Naive thymus-derived CD8-positive, alpha-beta T cell (primary cell): ENCODE data around the gene TTC22. TPM values are rescaled to one million over a fixed set of nuclear protein-coding genes. Genes with fewer than 3 reads are reported as not detected.

Experiments
- ATAC-seq, 2 donors: fragments of 150-1000 bp; cut with Tn5 transposase in 1 of 2; sonication (Bioruptor Pico), chemical (Tn5 transposase) in 1 of 2; 1 replicate in 1 of 2; 2 replicates in 1 of 2; pipeline ENCODE4 v1.10.0; 2021; ENCODE audit warnings: mild to moderate bottlenecking in 2 of 2, moderate library complexity in 2 of 2
- POLR2A ChIA-PET: fragments of 350-600 bp; sonication (Branson Sonifier 250); formaldehyde crosslinking; loops from one replicate; lab custom pipeline; 2021; ENCODE audit warnings: antibody characterized with exemption; lab: Charles Lee
- DNase-seq, 10 donors: peaks; one replicate each; pipeline versions ENCODE4 v3.0.0 to v3.0.0-alpha.2; 2020 to 2022
- H3K27ac Mint-ChIP-seq, 10 donors: one replicate each; pipeline ENCODE4 v1.8.0; 2020 to 2022; ENCODE audit warnings: mild to moderate bottlenecking in 10 of 10, mixed read lengths in 10 of 10, moderate library complexity in 4 of 10, inconsistent platforms in 1 of 10
- H3K27me3 Mint-ChIP-seq, 5 donors: one replicate each; pipeline ENCODE4 v1.8.0; 2021 to 2022; ENCODE audit warnings: mixed read lengths in 5 of 5
- H3K36me3 Mint-ChIP-seq, 3 donors: one replicate each; pipeline ENCODE4 v1.8.0; 2020 to 2022; ENCODE audit warnings: mixed read lengths in 3 of 3, mild to moderate bottlenecking in 2 of 3, inconsistent platforms in 1 of 3
- H3K4me1 Mint-ChIP-seq, 4 donors: one replicate each; pipeline ENCODE4 v1.8.0; 2021 to 2022; ENCODE audit warnings: mixed read lengths in 4 of 4
- H3K4me3 Mint-ChIP-seq, 10 donors: one replicate each; pipeline ENCODE4 v1.8.0; 2020 to 2022; ENCODE audit warnings: mild to moderate bottlenecking in 10 of 10, mixed read lengths in 10 of 10, moderate library complexity in 6 of 10, inconsistent platforms in 1 of 10
- H3K9me3 Mint-ChIP-seq, 9 donors: one replicate each; pipeline ENCODE4 v1.8.0; 2020 to 2022; ENCODE audit warnings: mixed read lengths in 9 of 9, mild to moderate bottlenecking in 3 of 9, inconsistent platforms in 1 of 9, moderate library complexity in 1 of 9
- polyA plus RNA-seq, 3 donors: library from polyadenylated mRNA; unstranded; fragments of 300-500 nt; fragmentation: Illumina TruSeq; gene quantifications; one replicate each; pipeline ENCODE4 v1.2.3, GENCODE V29; 2021
- total RNA-seq, 8 experiments: library from RNA in 2 of 8; stranded (reverse) in 2 of 8; gene quantifications; one replicate each; pipeline ENCODE4 v1.2.3 and lab custom pipeline; 2021 to 2026

The TTC22 gene
- total and polyA plus RNA-seq, 5 experiments from 2014 or later, result 1.7 to 12.6 (median 3.2) TPM

GRCh38 chr1:54748094-54748835 lies 52.9 kb downstream of the TTC22 start:
- no peak overlapping the region for H3K4me3 Mint-ChIP-seq
- no peak overlapping the region for H3K27ac Mint-ChIP-seq
- ATAC-seq (no peak), DNase-seq (no peak)
- H3K9me3 Mint-ChIP-seq, result no peaks in the 10 kb centered on the region
- no peaks in the 10 kb centered on the region for H3K4me1 Mint-ChIP-seq
- POLR2A ChIA-PET, result no interaction called here
- H3K36me3 Mint-ChIP-seq, result peaks cover 0 to 3% (median 0%) of the 10 kb centered on the region in 3 donors
- H3K27me3 Mint-ChIP-seq, result no peaks in the 10 kb centered on the region

- no peaks in the 10 kb centered on the region for H3K9me3 Mint-ChIP-seq
- H3K36me3 Mint-ChIP-seq, result peaks cover 0 to 25% (median 4%) of the 10 kb centered on the region in 3 donors
- peaks cover 0 to 2% (median 0%) of the 10 kb centered on the region in 4 donors for H3K4me1 Mint-ChIP-seq
- no peak overlapping the region for H3K4me3 Mint-ChIP-seq
- no peak overlapping the region for H3K27ac Mint-ChIP-seq
- no peak for DNase-seq
- H3K27me3 Mint-ChIP-seq, result no peaks in the 10 kb centered on the region
- POLR2A ChIA-PET, result no interaction called here
- ATAC-seq, result no peak
Observed at GRCh38 chr1:54745864-54746263, 55.3 kb downstream of the TTC22 start.

DNA sequence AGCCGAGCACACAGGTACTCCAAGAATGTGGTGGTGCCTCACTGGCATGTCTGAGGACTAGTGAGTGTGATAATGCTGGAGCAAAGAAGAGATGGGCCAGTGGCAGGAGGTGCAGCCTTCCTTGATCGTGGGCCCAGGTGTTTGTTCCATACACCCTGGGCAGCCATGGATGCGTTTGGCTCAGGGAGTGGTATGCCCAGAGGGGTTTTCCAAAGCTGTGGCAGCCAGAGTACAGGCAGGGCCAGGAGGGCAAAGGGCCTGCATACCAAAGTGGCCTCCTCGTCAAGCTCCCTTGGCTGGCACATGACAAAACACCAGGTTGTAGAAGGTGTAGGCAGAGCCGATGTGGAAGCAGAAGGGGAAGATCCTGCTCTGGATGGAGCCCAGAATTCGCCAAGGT lies 55.8 kb downstream of the TTC22 start:
- Mint-ChIP-seq H3K4me1 (peaks cover 0 to 2% (median 0%) of the 10 kb centered on the region in 4 donors), H3K27me3 (no peaks in the 10 kb centered on the region), H3K36me3 (peaks cover 0 to 31% (median 4%) of the 10 kb centered on the region in 3 donors), H3K9me3 (no peaks in the 10 kb centered on the region), H3K4me3 (no peak overlapping the region), H3K27ac (no peak overlapping the region)
- no peak for ATAC-seq
- DNase-seq, result no peak
- POLR2A ChIA-PET, result no interaction called here

DNA sequence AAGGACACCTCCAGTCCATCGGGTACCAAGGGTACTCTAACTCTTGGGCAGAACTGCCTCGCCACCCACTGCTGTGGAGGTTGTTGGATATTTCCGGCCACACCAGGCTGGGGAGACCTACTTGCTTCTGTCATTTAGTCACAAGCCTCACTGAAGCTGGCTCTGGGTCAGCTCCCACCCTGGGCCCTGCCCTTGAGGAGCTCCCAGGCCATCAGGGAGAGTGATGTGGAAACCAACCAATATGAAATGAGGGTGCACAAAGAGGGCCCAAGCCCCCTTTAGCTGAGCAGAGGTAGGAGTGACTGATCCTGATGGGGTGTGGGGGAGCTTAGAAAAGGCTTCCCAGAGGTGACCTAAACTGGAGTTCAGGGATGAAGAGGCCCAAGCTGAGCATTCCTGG lies 56.4 kb downstream of the TTC22 start:
- POLR2A ChIA-PET, result no interaction called here

DNA sequence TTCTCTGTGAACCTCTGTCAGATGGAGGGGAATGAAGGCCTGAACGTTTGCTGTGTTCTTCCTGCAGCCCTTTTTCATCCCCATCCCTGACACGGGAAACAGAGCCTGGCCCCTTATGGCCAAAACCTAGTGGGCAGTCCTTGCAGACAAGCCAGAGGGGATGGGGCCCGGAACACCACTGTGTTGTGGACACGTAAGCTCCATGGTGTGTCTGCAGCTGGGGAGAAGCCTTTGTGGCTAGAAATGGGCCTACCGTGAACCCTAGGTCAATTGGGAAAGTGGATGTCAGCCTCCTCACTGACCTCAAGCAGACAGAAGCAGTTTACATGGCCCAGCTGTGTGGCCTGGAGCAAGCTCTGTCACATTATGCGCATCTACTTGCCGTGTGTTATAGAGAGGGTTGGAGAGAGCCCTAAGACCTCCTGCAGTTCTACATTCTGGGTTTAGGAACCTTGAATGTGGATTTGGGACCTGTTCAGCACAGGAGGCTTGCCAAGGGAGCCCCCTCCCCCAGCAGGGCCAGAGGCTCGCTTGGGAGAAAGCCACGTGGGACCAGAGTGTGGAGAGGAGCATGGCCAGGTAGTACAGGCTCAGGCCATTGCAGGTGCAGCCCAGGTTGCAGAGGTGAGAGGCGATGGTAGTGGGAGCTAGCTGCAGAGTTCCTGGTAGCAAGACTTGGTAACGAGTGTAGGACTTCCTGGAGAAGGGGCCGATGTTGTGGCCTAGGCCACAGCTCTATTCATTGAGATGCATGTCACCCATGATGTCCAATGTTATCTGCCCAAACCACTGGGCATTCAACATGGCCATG lies 57.5 kb downstream of the TTC22 start:
- H3K36me3 Mint-ChIP-seq, result peaks cover 0 to 47% (median 4%) of the 10 kb centered on the region in 3 donors
- POLR2A ChIA-PET, result no interaction called here
- no peak for DNase-seq
- no peak for ATAC-seq
- H3K27ac Mint-ChIP-seq, result peak overlapping the region in 1 of 10 donors; percentile 66
- H3K4me3 Mint-ChIP-seq, result no peak overlapping the region
- H3K9me3 Mint-ChIP-seq, result no peaks in the 10 kb centered on the region
- H3K27me3 Mint-ChIP-seq, result no peaks in the 10 kb centered on the region
- H3K4me1 Mint-ChIP-seq, result peaks cover 0 to 2% (median 0%) of the 10 kb centered on the region in 4 donors

More for the DNA sequence above, 56.4 kb downstream of the TTC22 start:
- Mint-ChIP-seq H3K4me1 (peaks cover 0 to 2% (median 0%) of the 10 kb centered on the region in 4 donors), H3K27me3 (no peaks in the 10 kb centered on the region), H3K36me3 (peaks cover 0 to 37% (median 4%) of the 10 kb centered on the region in 3 donors), H3K4me3 (no peak overlapping the region), H3K27ac (peak overlapping the region in 1 of 10 donors; percentile 62), H3K9me3 (no peaks in the 10 kb centered on the region)
- DNase-seq (no peak), ATAC-seq (no peak)

GRCh38 chr1:54742282-54742681 lies 58.8 kb downstream of the TTC22 start:
- POLR2A ChIA-PET, result no interaction called here
- Mint-ChIP-seq H3K4me3 (no peak overlapping the region), H3K9me3 (no peaks in the 10 kb centered on the region), H3K27me3 (no peaks in the 10 kb centered on the region), H3K36me3 (peaks cover 0 to 60% (median 4%) of the 10 kb centered on the region in 3 donors), H3K4me1 (peaks cover 0 to 2% (median 0%) of the 10 kb centered on the region in 4 donors), H3K27ac (peak overlapping the region in 3 of 10 donors; percentile 20 to 61 (median 55))
- ATAC-seq (no peak), DNase-seq (no peak)

DNA sequence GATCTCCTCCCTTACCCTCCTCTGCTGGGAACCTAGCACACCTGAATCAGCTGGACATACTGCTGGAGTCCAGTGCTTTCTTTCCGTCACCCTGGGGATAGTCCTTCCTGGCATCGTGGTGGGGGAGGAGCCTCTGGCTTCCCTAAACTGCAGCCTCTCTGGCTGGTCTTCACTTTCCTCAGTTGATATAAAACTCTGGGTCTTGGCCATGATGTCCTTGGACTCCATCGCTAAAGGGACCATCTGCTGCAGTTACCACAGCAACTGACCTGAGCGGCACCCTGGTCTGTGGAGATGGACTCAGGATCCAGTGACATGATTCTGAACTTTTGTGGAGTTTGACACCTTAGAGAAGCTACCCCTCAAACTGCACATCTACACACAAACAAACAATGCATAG lies 59.6 kb downstream of the TTC22 start:
- H3K36me3 Mint-ChIP-seq, result peaks cover 0 to 67% (median 9%) of the 10 kb centered on the region in 3 donors
- H3K4me3 Mint-ChIP-seq, result no peak overlapping the region
- H3K27ac Mint-ChIP-seq, result peak overlapping the region in 2 of 10 donors; percentile 36 to 40
- H3K9me3 Mint-ChIP-seq, result no peaks in the 10 kb centered on the region
- ATAC-seq (no peak), DNase-seq (no peak)
- no peaks in the 10 kb centered on the region for H3K27me3 Mint-ChIP-seq
- H3K4me1 Mint-ChIP-seq, result peaks cover 0 to 5% (median 3%) of the 10 kb centered on the region in 4 donors
- POLR2A ChIA-PET, result no interaction called here

- no peak for DNase-seq
- peak overlapping the region in 2 of 10 donors; percentile 27 to 28 for H3K27ac Mint-ChIP-seq
- H3K27me3 Mint-ChIP-seq, result no peaks in the 10 kb centered on the region
- H3K36me3 Mint-ChIP-seq, result peaks cover 0 to 95% (median 13%) of the 10 kb centered on the region in 3 donors
- no peak overlapping the region for H3K4me3 Mint-ChIP-seq
- H3K4me1 Mint-ChIP-seq, result peaks cover 0 to 13% (median 7%) of the 10 kb centered on the region in 4 donors
- no peaks in the 10 kb centered on the region for H3K9me3 Mint-ChIP-seq
- POLR2A ChIA-PET, result interaction anchor here (0.6 kb wide), 1 partner anchor 548 kb away, joined by 3 read pairs; no protein-coding TSS in a partner anchor
- no peak for ATAC-seq
Observed at GRCh38 chr1:54738244-54738643, 62.9 kb downstream of the TTC22 start.

DNA sequence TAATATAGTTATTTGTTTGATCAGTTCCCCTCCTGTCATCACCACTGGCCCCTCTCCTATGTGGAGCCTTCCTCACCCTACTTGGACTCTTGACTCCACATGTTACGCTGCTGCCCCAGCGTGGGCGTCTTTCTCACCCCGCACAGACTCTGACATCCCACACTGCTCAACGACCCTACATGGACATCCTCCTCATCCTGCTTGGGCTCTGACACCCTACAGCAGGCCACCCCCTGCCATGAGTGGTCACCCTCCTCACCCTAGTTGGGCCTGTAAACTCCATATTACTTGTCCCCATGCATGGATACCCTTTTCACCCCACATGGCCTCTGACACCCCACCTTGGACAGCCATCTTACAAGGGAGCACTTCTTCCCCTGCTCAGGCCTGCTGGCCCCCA lies 64.4 kb downstream of the TTC22 start:
- Mint-ChIP-seq H3K9me3 (no peaks in the 10 kb centered on the region), H3K4me3 (no peak overlapping the region), H3K27ac (peak overlapping the region in 4 of 10 donors; percentile 8 to 88 (median 45)), H3K27me3 (no peaks in the 10 kb centered on the region), H3K4me1 (peaks cover 0 to 13% (median 7%) of the 10 kb centered on the region in 4 donors), H3K36me3 (peaks cover 0 to 87% (median 13%) of the 10 kb centered on the region in 3 donors)
- DNase-seq (no peak), ATAC-seq (no peak)
- POLR2A ChIA-PET, result no interaction called here

Other genes starting within 250 kb of the TTC22 start
- not detected for gene FAM151A, start 177.8 kb downstream of the TTC22 start, total RNA-seq
- not detected for gene FAM151A, start 177.8 kb downstream of the TTC22 start, polyA plus RNA-seq
- gene MROH7, start 159.5 kb downstream of the TTC22 start, total RNA-seq, result under 1 TPM in 1 of 2 experiments, not detected in 1; 0.18 TPM
- gene MROH7, start 159.5 kb downstream of the TTC22 start, polyA plus RNA-seq, result not detected
- gene TTC4, start 85.5 kb downstream of the TTC22 start, total RNA-seq, result 10 to 100 TPM; 22.4 to 23.0 TPM
- 10 to 100 TPM; 18.7 to 23.2 (median 22.6) TPM for gene TTC4, start 85.5 kb downstream of the TTC22 start, polyA plus RNA-seq
- 1 to 10 TPM; 3.2 to 3.3 TPM for gene PARS2, start 36.8 kb downstream of the TTC22 start, total RNA-seq
- 1 to 10 TPM; 1.0 to 4.1 (median 2.5) TPM for gene PARS2, start 36.8 kb downstream of the TTC22 start, polyA plus RNA-seq
- 1 to 10 TPM; 4.0 to 4.2 TPM for gene DHCR24, start 85.9 kb upstream of the TTC22 start, total RNA-seq
- 1 to 10 TPM; 1.8 to 3.4 (median 3.4) TPM for gene DHCR24, start 85.9 kb upstream of the TTC22 start, polyA plus RNA-seq
- gene TMEM61, start 179.3 kb upstream of the TTC22 start, total RNA-seq, result not detected
- gene TMEM61, start 179.3 kb upstream of the TTC22 start, polyA plus RNA-seq, result not detected
- gene BSND, start 197.6 kb upstream of the TTC22 start, total RNA-seq, result not detected
- gene BSND, start 197.6 kb upstream of the TTC22 start, polyA plus RNA-seq, result not detected
- gene PCSK9, start 238.2 kb upstream of the TTC22 start, total RNA-seq, result not detected
- gene PCSK9, start 238.2 kb upstream of the TTC22 start, polyA plus RNA-seq, result not detected